Stomach (tissue), 4 donors: ENCODE data around the gene C7orf33.

Source experiments
- CTCF ChIP-seq, 7 experiments: fragments of 450-650 bp in 4 of 7; fragments of 200-600 bp in 3 of 7; sonication (generic) in 3 of 7; IDR thresholded peaks; one replicate each; pipeline ENCODE4 v1.5.1; 2016 to 2019; ENCODE audit warnings: antibody characterized with exemption in 7 of 7, control low read depth in 2 of 7, mild to moderate bottlenecking in 1 of 7
- POLR2A ChIP-seq, 4 donors: fragments of 450-650 bp; IDR thresholded peaks; one replicate each; pipeline ENCODE4 v1.6.1; 2016; ENCODE audit warnings: antibody characterized with exemption in 4 of 4, control low read depth in 2 of 4, mild to moderate bottlenecking in 1 of 4, moderate library complexity in 1 of 4
- POLR2AphosphoS5 ChIP-seq, 3 donors: sonication (generic); formaldehyde crosslinking; IDR thresholded peaks; one replicate each; pipeline ENCODE4 v1.6.1; 2016; ENCODE audit warnings: antibody characterized with exemption in 3 of 3

DNA sequence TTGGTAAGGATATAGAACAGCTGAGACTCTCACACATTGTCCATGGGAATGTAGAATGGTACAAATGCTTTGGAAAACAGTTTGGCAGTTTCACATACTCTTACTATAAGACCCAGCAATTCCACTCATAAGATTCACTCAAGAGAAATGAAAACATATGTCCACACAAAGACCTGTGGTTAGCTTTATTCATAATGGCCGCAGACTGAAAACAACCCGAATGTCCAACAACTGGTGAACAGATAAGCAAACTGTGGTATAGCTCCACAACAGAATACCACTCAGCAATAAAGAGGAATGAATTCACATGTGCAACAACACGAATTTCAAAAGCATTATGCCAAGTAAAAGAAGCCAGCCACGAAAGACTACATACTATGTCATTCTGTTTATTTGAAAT, 74.7 kb downstream of the C7orf33 start:
- TF ChIP-seq CTCF (IDR thresholded peaks at IDR 0.05) (no peak), POLR2AphosphoS5 (IDR thresholded peaks at IDR 0.05) (no peak), POLR2A (IDR thresholded peaks at IDR 0.05) (no peak)
